CD4-positive, alpha-beta T cell treated with Interleukin-1 beta for 1 hour (primary cell): ENCODE measurements around the gene HKDC1.
"Not testable (repeated sequence)": the region's sequence is repeated elsewhere in the genome, so short reads cannot be mapped to it uniquely, and the experiment has no call there.

Source experiments
- DNase-seq, 2 donors: peaks; one replicate each; pipeline ENCODE4 v3.0.0-alpha.2; 2020 to 2022

HKDC1 gene, protein sequence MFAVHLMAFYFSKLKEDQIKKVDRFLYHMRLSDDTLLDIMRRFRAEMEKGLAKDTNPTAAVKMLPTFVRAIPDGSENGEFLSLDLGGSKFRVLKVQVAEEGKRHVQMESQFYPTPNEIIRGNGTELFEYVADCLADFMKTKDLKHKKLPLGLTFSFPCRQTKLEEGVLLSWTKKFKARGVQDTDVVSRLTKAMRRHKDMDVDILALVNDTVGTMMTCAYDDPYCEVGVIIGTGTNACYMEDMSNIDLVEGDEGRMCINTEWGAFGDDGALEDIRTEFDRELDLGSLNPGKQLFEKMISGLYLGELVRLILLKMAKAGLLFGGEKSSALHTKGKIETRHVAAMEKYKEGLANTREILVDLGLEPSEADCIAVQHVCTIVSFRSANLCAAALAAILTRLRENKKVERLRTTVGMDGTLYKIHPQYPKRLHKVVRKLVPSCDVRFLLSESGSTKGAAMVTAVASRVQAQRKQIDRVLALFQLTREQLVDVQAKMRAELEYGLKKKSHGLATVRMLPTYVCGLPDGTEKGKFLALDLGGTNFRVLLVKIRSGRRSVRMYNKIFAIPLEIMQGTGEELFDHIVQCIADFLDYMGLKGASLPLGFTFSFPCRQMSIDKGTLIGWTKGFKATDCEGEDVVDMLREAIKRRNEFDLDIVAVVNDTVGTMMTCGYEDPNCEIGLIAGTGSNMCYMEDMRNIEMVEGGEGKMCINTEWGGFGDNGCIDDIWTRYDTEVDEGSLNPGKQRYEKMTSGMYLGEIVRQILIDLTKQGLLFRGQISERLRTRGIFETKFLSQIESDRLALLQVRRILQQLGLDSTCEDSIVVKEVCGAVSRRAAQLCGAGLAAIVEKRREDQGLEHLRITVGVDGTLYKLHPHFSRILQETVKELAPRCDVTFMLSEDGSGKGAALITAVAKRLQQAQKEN

DNA sequence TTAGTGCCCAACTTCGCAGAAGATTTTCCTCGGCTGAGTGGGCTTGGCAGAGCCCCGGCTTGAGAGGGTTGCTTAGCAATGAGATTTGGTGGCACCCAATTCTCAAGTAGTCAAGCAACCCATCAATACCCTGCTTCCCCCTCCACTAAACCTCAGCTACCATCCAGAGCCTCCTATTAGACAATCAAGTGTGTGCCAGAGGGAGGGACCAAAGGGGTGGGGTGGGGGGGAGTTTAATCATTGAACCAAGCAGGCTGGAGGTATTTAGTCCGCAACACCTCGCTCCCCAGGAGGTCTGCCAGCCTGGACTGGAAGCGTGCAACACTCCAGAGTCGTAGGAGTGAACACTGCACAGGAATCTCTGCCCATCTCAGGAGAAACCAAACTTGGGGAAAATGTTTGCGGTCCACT, at the start of gene HKDC1:
Gene HKDC1, plus strand, starts transcription at position 292 of the 411 bp plus-strand sequence. Its CDS starts 104 bp downstream, at position 396.
- no peak for DNase-seq

DNA sequence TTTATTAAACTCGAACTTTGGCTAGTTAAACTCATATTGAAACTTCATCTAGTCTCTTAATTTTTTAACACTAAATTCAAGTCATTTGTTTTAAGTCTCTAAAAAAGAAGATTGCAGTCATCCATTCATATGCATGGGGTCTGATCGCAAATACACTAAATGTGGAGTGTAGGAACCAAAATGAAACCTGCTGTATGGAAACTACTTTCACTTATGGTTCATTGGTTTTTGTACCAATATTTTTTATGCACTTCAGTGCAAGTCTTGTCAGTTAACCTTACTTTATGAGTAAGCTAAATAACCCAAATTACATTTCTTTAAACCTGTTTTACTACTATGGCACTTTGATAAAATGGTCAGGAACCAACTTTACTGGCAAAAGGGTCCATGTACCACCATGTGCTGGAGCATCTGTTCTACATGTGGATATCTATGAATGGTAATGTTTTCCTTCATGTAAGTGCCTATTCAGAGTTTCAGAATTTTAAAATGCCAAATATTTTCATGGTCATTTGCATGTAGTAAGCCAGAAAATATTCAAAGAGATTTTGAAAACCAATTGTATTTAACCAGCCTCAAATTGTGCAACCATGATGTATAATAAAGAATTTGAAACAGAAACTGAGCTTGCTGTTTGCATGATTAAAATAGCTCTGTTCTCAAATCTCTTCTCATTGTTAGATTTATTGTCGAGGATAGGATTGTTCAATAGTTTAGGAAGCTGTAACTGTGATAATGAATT, 47.7 kb upstream of the HKDC1 start:
- DNase-seq, result no peak

DNA sequence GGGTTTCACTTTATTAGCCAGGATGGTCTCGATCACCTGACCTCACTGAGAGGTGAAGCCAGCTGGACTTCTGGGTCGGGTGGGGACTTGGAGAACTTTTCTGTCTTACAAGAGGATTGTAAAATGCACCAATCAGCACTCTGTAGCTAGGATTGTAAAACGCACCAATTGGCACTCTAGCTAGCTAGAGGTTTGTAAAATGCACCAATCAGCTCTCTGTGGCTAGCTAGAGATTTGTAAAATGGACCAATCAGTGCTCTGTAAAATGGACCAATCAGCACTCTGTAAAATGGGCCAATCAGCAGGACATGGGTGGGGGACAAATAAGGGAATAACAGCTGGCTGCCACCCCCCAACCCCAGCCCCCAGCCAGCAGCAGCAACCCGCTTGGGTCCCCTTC, 44.8 kb upstream of the HKDC1 start:
- not testable (repeated sequence) for DNase-seq

DNA sequence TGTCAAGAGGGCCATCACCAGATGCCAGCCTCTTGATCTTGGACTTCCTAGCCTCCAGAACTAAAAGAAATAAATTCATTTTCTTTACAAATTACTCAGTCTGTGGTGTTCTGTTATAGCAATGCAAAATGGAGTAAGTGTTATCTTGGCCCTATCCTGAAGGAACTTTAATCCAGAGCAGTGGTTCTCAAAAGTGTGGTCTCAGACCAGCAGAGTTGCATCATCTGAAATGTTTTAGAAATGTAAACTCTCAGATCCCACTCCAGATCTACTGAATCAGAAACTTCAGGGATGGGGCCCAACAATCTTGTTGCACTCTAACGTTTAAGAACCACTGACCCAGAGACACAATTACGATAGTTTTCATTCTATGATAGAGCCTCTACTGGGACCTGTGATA, 43.3 kb upstream of the HKDC1 start:
- DNase-seq, result no peak

DNA sequence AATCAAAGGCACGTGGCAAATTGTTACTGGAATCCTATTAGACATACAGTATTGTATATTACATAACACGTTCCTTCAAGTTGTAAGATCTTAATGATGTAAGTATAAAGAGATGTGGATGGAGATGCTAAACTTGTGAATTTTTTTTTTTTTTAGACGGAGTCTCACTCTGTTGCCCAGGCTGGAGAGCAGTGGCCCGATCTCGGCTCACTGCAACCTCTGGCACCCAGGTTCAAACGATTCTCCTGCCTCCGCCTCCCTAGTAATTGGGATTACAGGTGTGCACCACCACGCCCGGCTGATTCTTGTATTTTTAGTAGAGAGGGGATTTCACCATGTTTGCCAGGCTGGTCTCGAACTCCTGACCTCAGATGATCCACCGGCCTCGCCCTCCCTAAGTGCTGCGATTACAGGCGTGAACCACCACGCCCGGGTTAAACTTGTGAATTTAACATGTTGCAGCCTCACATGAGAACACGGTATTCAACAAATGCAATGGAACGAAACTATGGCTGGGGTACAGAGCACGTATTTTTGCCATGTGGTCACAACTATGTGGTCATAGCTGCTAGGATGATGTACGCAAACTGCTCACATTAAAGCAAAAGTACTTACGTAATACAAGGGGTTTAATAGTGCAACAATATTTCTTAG, 40.9 kb upstream of the HKDC1 start:
- peak in 1 of 2 donors; percentile 50 for DNase-seq

DNA sequence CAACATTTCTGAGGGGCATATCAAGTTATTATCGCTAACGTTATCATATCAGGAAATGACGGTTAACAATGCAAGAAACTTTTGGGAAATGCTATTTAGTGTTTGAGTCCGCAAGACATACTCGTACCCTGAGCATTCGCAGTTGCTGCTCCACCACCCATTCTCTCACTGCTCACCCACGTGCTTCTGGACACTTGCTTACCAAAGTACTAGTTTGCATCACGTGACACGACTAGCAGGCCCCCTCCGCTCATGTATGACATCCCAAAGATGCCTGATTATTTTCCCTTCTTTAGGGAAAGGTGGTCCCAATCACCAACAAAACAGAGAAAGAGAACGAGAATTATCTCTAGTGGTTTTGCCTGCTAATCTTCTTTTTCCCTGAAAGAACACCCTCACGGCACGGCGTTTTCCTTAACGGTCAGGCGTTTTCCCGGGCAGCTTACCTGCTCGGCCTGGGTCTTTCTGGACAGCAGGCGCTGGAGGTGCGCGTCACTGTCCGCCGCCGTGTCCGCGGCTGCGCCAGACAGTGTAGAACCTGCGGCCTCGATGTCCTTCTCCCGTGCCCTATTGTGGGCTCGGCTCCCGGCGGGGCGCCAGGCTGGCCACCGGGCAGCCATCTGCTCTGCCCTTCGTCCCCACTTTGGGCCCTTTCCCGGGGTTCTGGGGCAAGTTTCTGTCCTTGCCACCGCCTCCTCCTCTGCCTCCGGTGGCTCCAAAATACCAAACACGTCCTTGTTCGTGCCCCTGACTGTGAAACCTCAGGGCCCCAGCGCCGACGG, 40.2 kb upstream of the HKDC1 start, which contains the start of gene SUPV3L1:
Gene SUPV3L1, plus strand, starts transcription at position 492 of the 782 bp plus-strand sequence. Its CDS starts 58 bp downstream, at position 550.
- peak; percentile 91 to 92 for DNase-seq

DNA sequence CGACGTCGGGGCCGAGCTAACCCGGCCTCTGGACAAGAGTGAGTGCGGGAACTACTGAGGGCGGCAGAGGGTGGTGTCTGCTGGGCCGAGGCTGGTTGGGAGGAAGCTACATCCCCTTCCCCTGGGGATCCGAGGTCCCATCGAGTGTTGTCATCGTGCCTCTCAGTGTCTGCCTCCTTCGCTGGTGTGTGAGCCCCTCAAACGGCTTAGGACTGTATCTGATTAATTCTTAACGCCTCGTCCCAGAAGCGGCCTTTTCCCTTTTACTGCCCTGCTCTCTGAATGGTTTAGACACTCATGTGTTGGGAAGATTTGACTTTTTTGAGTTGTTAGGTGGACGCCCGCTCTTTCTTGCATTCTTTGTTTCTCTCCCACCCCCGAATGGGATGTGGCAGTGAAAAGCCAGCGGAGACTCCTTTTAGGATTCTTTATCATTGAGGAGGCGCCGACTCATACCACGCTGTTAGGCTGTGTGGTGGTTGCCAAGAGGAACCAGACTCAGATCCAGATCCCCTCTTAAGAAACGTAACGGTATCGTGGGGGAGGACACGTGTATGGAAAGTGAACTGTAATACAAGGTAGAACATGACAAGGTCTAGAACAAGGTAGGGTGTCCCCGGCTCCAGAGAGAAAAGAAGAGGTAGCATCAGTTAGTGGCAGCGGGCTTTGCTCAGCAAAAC, 39.5 kb upstream of the HKDC1 start:
- DNase-seq, result peak; percentile 6 to 22

DNA sequence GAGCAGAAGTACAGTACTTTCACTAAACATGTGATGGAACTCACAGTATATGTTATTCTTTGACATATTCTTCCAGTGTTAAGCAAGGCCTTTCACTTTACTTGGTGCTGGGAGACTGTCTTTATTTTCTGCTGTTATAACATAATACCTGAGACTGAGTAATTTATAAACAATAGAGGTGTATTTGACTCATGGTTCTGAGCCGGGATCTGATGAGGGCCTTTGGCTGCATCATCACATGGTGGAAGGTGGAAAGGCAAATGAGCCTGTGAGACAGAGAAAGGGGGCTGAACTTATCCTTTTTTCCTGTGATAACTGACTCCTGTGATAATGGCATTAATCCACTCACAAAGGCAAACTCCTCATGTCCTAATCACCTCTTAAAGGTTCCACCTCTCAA, 38.7 kb upstream of the HKDC1 start:
- no peak for DNase-seq

DNA sequence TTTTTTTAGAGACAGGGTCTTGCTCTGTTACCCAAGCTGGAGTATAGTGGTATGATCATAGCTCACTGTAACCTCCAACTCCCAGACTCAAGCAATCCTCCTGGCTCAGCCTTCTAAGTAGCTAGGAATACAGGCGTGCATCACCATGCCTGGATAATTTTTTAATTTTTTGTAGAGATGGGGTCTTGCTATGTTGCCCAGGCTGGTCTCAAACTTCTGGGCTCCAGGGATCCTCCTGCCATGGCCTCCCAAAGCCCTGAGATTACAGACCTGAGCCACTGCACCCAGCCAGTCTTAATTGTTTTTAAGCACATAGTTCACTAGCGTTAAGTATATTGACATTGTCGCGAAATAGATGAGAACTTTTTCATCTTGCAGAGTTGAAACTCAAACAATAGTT, 38.1 kb upstream of the HKDC1 start:
- no peak for DNase-seq

DNA sequence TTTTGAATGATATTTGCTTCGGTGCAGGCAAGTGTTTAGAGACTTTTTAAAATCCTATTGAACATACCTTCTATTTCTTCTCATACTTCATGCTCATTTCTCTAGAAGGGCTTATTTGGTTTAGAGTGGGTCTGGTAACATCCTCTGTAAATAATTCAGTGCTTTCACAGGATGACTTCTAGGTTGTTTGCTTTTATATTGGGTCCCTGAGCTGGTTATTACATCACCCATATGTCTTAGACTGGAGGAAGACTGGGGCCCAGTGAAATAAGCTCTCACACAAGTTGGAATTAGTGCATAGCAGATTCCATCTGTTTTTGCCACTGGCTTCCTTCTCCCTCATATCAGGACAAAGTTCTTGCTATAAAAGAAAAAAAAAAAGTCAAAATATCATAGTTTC, 33.6 kb upstream of the HKDC1 start:
- no peak for DNase-seq

DNA sequence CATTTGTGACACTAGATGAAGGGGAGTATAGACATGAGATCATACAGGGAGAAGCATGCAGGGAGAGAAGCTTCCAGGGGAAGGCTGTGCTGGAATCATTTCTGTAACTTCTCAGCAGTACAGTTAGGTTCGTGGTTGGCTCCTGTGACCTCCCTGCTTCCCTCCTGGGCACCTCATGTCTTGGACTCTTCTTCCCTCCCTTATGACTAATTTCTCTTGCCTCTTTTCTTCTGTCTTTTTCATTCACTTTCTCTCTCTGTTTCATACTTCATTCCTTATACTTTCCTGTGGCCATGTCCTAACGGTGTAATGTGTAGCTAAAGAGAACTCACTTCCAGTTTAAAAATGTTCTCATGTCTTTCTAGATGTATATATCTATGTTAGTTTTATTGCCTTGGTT, 19.1 kb upstream of the HKDC1 start:
- no peak for DNase-seq

DNA sequence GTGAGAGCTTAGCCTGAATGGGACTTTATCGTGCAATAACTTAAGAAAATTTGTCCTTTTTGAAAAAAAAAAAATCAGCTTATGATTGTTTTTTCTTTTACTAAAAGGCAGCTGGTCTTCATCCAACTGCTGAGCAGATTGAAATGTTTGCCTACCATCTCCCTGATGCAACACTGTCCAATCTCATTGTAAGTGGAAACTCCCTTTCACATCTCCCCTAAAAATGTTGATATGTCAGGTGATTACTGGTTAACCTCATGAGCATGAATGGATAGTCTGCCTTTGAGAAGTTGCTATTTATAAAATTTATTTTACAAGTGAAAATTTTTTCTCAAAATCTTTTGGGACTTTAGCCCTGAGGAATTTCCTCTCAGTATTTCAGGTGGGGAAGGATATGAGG, 17.8 kb upstream of the HKDC1 start:
- DNase-seq, result peak in 1 of 2 donors; percentile 38

DNA sequence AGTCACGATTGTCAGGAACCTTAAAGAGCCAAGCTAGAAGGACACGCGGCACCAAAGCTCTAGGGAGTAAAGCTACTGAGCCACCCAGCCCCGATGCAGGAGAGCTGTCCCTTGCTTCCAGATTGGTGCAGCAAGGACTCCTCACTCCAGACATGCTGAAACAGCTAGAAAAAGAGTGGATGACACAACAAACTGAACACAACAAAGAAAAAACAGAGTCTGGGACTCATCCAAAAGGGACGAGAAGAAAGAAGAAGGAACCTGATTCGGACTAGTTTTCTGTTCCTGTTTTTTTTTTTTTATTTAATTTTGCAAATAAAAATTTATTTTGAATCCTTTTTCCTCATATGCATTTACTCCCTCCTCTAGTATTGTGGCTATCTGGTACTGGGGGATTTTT, 11.4 kb upstream of the HKDC1 start:
- no peak for DNase-seq

DNA sequence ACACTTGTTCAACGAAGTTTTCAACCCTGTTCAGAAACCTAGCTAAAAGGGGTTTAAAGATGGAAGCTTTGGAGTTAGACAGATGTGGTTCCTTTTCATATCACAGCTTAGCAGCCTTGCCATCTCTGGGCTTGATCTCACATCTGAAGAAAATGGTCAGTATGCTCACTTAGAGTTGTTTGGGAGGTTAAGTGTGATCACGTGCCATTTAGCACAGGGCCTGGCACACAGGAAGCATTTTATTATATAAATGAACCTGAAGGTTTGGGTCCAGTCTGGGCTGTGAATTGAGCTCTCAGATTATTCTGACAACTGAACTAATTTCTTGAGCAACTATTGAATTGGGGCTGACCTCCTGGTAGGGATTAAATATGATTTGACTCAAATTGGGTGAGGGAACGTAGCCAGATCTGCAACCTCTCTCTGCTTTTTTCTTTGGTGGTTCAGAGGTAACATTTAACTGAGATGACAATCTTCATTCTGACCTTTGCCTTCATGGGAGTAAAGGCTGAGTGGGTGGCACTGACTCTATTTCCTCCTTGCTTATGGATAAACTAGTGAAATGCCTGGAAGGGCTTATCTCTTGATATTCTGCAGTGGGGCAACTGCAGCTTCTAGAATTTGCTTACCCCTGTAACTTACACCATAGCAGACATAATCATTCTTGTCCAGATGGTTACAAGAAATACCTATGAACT, 10.2 kb upstream of the HKDC1 start:
- DNase-seq, result no peak

DNA sequence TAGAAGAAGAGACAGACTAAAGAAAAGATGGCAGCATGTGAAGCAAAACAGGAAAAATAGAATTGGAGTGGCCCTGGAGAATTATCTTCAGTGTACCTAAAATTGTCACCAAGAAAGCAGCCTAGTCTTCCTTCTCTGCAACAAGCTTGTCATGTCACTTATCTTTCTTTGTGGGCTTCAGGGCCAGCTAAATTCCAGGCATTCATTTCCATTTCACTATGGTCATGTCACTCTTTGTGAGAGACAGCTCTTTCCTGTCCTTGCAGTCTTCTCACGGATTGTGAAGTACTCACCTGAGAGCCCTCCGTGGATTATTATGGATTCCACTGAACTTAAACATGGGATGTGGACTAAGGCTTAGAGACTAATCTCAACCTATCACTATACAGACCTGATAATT, 9.0 kb upstream of the HKDC1 start:
- DNase-seq, result no peak

DNA sequence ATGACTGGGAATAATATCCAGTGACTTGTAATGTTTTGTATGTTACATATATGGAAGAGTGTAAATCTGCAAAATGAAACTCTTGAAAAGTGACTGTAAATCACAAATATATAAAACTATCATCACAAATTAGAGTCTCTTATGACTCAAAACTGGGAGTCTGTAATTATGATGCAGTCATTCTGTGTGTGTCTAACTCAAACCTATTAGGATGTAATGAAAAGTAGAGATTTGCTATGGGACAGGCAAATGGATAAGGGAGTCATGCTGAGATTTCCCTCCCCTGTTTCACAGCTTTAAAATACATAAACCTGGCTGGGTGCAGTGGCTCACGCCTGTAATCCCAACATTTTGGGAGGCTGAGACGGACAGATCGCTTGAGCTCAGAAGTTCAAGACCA, 8.6 kb upstream of the HKDC1 start:
- no peak for DNase-seq

DNA sequence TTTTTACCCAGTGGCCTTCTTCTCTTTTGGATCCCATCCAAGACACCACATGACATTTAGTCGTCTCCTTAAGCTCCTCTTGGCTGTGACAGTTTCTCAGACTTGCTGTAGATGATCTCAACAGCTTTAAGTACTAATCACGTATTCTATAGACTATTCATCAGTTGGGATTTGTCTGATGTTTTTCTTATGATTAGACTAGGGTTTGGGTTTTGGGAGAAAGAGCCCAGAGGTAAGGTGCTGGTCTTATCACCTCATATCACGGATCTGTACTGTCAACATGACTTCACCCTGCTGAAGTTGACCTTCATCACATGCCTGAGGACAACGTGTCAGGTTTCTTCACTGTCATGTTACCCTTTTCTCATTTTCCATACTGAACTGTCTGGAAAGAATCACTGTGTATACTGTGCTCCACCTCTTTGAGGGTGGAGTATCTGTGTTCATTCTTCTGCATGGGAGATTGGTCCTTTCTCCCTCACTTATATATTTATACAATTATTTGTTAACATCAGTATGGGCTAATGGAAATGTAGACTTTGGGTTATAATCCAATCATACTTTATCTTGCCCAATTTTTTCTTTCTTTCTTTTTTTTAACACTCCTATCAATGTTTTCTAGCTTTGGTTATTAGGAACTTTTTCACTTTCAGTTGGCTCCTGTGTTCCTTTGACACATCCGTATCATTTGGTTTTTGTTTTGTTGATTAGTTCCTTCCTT, 6.4 kb upstream of the HKDC1 start:
- no peak for DNase-seq

DNA sequence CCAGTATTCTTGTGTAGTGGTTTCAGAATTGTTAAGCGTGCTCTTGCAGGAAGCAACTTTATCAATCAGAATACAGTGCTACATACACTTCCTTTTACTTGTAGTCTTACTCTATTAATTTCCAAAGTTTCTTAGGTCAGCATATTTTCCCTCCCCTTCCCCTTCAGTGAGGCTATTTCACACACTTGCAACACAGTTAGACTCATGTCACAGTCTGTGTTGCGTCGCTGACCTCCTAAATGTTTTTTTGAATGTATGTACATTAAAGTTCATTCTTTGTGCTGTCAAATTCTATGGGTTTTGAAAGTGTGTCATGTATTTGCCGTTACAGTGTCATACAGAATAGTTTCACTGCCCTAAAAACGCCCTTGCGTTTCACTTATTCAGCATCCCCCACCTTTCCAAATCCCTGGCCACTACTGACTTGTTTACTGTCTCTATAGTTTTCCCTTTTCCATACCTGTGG, 5.4 kb upstream of the HKDC1 start:
- DNase-seq, result no peak

DNA sequence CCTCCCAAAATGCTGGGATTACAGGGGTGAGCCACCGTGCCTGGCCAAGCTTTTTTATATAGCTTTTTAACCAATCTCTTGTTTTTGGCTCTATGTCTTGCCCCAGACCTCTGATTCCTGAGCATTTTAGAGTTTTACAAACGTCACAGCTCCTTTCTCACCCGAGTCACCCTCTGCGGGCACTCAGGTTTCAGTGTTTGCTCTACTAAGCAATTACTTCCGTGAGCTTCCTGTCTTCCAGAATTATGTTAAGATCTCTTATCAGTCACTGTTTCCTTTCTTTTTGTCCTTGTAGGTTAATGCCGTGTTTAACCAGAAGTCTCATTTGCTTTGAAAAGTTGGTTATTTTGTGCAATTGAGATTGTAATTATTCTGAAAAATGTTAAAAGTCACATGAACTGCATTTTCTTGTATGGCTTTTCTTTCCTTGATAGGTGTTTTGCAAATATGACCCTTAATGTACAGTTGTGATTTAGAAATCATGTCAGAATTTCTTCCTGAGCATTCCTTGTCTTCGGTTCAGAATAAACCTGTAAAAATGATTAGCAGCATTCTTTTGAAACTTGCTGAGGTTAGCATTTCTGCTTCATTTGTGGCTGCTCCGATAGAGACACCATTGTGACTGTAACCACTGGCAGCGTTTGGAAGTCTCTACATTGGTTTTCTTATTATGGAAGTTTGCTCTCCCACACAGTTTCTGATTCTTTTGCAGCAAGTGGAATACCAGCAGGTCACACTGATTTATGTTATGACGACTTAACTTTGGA, 4.5 kb upstream of the HKDC1 start:
- peak in 1 of 2 donors; percentile 22 for DNase-seq
